GM18870 (cell line): Measurements from ENCODE around the gene SLC24A3.

Experiments used
- ATAC-seq: cut with Tn5 transposase; IDR thresholded peaks from one replicate; pipeline ENCODE4 v1.9.1; 2021; ENCODE audit warnings: moderate library complexity; ENCODE audit not compliant: unreplicated experiment

Gene SLC24A3

DNA sequence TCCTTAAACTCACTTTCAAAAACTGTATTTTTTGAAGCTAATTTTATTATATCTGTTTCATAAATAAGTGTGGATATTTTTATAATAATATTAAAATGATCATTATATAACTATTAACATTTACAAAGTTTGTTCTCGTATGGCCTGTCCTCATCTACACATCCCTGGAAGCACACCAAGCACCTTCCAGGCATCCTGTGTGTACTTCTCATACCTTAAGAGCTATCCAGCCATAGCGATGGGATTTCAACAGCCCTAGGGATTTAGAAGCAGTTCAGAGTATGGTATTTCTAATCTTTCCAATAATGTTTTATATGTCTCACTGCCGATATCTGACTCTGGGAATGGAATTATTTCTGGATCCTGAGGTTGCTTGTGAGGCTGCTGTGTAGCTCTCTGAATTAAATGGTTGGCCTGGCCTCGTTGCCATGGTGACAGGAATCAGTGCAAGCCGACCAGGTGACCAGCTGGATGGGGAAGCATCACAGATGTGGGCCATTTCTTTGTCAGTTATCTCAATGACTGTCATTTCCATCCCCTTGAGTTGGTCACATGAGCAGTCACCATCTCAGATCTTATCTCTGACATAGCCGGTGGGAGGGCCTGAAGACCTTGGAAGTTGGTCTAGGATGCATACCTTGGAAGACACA, 280.4 kb downstream of the SLC24A3 start:
- no peak for ATAC-seq

DNA sequence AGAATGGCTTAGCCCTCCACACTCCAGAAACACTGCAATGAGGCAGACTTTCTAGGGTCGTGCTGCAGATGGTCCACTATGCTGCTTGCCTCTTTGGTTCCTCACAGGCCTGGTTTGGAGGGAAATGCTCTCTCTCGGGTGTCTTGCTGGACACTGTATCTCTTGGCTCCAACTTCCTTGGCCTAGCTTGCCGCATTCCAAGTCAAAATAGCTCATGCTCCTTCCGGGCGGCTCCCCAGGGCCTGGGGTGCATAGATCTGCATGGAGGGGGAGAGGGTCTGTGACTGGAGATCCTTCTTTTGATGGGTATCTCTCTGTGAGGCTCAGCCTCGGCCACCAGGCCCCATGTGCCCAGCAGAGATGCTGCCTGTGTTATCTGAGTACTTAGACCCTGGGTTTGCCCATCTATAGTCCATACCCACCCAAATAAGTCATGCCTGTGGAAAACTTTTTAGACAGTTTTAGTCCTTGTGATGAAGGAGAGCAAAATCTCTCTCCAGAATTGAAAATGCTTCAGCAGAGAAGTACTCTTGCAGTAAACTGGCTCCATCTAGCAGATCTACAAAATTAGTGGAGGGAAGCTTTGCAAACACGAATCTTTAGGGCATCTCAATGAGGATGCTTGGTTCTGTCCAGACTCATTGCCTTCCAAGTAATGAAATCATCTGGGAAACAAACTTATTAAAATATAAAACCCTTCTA, 281.5 kb downstream of the SLC24A3 start:
- no peak for ATAC-seq

DNA sequence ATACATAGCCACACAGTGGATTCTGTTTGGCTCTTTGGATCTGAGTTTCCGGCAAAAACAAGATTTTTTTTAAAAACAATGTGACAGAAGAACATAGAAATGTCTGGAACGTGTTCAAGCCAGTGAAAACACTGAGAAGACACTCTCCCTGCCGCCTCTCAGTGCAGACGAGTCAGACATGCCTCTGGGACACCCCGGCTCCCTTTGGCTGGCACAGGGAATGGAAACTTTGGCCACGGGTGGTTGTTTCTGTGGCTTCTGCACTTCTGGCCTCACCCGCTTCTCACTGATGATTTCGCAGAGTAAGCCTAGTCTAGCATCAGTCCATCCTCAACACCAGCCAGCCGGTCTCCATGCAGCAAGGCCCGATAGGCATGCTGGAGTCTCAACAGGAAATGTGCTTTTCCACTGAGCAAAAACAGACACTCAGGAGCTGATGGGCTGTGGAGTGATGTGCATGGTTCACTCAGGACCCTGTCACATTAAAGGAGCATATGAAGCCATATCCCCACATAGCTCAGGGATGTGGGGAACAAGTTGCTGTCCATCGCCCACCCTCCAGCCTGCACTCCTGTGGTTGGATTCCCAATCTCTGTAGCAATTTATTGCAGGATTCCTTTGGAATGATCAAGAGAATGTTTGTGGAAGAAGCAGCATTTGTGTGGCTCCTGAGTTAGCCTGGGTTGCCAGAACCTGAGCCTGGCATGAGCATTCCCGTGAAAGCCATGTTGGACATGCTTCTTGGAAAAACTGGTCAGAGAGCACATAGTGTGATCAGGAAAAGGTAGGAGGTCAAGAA, 283.7 kb downstream of the SLC24A3 start:
- ATAC-seq: no peak

DNA sequence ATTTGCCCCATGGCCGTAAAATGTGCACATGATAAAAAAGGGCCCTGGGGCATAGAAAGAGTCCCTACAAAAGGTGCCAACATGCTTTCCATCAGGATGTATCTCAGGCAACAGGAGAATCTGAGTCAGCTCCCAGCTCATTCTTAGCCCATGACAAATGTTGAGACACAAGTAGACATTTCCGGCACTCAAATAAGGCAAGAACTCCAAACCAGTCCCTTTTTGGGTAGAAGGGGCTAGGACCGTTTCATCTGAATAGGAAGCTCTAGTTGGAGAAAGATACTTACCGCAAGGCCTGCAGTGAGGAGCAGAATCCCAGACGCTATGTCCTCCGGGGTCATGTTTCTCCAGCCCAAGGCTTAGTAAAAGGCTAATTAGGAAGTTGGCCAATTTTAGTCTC, 284.6 kb downstream of the SLC24A3 start:
- ATAC-seq: no peak

DNA sequence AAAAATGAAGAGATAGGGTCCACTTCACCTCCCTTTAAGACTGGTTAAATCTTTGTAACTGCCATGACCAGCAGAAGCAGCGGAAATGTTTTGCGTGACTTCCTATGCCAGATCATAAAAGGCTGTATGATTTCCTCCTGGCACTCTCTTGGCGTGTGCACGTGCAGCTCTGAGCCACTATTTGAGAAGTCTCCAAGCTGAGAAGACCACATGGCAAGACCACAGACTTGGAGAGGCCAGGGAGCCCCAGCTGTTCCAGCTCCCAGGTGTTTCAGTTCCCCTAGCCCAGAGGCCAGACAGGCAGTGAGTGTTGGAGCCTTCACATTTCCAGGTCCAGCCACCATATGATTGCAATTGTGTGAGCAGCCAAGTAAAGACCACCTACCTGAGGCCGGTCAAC, 286.3 kb downstream of the SLC24A3 start:
- no peak for ATAC-seq

DNA sequence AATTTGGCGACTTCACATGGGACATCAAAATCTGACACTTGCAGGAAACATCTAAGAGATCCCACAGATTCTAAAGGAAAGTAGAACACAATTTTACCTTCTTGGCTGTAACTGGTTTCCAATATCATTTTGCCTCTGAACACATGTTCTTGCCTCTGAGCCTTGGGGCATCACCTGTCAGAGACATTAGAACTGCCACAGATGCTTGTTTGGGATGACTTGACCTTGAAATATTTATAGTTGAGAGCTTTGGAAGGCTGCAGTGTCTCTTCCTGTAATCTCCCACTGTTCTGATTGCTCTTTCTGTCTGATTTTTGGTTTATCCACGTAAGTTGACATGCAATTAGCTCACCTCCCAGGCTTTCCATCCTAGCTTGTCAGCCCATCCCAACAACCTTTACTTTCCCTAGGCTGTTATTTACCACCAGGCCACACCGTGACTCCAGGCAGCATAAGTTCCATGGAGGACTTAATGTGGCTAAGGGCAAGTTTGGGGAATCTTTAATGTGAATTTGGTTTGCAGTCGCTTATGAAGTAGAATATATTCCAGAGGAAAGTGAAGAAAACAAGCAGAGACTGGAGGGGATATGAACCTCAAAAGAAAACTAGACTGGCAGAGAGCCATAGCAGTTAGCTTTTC, 289.2 kb downstream of the SLC24A3 start:
- no peak for ATAC-seq

DNA sequence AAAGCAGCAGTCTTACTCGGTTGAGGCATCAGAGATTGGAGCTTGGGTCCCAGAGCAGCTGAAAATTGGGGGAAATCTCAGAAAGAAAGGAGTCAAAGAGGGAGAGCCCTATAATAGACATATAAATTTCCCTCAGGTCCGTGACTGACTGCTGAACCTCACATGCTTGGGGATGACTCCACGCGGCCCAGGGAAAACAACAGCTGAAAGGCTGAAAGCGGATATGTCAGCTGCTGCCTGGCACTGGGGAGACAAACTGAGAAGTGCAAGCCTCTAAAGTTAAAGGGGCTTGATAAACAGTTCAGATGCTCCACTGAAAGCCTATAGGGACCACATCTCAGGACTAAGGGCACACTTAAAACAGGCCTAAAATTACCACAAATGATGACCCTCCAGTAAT, 289.7 kb downstream of the SLC24A3 start:
- ATAC-seq: no peak

DNA sequence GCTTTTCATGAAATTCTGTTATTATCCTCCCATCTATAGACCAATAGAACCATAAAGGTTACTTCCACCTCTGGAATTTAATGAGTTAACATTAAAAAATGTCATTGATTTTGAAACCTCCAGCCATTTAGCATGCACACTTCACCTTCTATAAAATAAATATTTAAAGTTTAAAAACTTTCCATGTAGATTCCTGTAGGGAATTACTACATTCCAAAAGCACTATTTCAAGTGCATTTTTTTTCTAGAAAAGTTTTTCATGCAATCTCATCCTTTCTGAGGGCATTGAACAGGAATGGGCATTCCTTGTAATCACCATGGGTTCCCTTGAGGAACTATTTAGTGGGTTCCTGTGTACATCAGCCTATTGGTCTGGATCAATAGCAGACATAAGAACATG, 291.8 kb downstream of the SLC24A3 start:
- no peak for ATAC-seq

DNA sequence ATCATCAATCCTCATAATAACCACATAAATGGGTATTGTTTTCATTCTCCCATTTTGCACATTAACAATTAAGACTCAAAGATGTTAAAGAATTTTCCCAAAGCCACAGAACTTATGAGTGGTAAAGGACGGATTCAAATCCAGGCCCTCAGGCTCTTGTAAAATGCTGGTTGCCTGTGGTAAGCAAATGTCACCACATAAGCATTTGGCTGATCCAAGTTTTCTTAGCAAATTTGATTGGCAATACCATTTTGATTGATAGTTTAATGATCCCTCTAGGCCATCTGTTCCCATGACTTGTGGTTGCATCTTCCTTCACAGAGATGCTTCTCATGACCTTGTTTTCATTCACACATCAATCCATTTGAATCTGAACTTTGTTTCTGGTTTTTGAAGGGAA, 293.6 kb downstream of the SLC24A3 start:
- ATAC-seq: no peak

DNA sequence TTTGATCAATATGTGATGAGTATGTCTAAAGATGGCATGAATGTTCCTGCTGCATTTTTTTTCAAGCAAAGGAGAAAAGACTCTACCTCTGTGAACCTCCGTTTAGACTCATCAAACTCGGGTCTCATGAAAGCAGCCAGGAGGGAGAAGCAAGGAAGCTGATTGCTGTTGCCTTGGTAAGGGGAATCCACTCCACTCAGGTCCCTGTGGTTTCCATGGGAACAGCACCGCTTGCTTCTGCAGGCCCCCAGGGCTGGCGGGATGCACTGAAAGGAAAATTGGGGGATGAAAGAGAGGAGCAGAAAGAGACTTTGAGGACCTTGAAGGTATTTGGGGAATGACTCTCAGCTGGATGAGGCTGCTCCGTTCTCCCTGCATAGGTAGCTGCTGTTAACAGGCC, 296.0 kb downstream of the SLC24A3 start:
- no peak for ATAC-seq

DNA sequence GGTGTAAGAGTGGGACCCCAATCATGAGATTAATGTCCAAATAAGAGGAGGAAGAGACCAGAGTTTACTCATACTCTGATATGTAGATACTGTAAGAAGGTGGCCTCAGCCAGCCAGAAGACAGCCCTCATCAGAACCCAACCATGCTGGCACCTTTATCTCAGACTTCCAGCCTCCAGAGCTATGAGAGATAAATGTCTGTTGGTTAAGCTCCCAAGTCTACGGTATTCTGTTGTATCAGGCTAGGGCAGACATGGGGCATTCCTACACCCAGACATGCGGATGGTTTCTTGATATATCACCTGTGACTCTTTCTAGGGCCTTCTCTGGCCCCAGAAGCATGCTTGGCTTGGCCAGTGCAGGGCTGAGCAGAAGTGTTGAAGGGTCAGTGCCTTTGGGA, 298.2 kb downstream of the SLC24A3 start:
- no peak for ATAC-seq

DNA sequence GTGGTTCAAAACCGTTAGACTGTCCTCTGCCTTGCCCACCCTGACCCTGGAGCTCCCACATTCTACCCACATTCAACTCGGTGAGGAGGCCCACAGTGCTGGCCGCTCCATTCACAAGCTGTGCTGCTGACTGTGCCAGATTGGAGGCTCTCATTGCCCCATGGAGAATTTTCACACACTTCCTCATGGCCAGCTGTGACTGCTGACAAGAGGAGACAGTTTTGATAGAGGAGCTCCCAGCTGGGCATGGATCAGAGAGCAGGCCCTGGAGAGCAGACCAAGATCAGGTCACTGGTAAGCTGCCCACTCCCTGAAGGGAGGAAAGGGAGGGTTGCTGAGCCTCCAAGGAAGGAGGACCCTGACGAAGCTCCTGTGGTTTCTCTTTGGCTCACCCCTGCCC, 299.5 kb downstream of the SLC24A3 start:
- no peak for ATAC-seq

DNA sequence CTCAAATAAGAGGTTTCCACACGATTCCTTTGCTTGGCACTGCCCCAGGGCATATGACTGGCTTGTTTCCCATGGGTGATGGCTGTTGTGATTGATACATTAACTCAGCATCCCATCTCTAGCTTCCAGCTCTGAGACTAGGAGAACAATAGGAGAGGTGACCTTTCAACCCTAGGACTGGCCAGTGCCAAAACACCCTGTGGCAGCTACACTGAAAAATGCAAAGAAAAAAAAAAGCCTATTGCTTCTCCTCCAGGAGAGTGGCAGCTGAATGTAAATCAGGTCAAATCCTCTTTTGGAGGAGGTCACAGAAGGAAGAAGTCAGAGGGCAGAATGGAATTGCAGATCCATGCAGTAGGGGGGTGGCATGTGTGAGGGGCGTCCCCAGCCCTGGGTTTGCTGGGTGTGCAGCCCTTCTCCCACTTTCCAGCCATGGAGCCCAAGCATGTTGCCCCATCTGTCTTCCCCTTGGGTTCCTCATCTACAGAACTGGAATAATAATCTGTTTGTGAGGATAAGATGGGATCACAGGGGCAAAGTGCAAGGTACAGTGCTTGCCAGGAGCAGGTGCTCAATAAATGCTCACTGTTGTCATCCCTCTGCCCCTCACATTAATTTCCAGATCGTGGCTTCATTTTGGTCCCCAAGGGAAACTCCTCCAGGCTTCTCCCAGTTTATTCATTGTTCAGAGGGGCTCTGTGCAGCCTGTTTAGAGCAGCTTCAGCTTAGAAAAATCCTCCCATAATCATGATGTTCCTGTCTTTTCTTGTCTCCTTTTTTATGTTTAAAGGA, 300.6 kb downstream of the SLC24A3 start:
- ATAC-seq: no peak

DNA sequence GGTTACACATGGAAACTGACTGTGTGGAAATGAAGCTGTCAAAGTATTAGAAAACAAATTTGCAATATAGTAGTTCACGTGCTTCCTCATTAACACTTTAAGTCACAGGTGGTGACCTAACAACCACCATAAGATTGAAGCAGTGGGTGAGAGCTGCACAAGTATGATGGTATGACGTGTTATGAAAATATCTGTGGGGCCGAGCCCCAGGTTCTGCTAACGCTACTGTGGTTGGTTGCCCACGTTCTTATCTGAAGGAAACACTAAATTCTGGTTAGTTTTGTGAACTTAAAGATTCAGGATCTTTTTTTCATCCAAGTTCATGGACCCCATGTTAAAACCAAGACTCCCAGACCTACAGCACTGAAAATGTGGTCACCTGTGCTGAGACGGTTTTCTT, 302.6 kb downstream of the SLC24A3 start:
- ATAC-seq: no peak

DNA sequence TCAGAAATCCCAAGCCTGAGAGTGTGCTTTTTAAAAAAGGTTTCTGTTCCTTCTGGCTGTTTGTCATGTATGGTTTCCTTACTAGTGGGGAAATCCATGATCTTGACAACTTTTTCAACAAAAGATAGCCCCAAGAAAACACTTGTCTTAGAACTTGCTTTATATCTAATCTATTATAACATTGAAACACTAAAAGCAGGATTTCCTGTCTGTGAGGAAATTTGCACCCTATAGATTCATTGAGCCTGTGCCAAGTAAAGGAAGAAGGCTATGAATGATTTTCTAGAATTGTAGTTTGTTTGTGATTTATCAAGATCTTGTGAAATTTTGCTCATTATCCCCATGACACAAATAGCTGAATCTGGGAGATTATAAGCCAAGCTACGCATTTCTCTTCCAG, 307.0 kb downstream of the SLC24A3 start:
- no peak for ATAC-seq

DNA sequence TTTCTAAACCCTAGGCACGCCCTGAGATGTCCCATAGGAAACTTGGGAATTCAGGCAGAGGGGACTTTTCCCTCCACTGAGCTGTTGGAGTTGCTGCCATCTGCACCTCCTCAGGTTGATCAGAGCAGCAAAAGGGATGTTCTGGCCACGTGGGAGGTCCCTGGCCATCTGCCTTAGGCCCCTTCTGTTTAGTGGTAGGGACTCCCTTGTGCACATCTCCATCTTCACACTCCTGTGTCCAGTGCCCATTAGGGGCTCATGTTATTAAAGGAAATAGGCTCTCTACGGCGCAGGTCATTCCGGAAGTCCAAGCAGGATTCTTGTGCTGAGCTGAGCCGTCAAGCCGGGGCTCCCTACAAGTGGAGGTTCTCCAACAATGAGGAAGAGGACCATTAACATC, 307.8 kb downstream of the SLC24A3 start:
- no peak for ATAC-seq

DNA sequence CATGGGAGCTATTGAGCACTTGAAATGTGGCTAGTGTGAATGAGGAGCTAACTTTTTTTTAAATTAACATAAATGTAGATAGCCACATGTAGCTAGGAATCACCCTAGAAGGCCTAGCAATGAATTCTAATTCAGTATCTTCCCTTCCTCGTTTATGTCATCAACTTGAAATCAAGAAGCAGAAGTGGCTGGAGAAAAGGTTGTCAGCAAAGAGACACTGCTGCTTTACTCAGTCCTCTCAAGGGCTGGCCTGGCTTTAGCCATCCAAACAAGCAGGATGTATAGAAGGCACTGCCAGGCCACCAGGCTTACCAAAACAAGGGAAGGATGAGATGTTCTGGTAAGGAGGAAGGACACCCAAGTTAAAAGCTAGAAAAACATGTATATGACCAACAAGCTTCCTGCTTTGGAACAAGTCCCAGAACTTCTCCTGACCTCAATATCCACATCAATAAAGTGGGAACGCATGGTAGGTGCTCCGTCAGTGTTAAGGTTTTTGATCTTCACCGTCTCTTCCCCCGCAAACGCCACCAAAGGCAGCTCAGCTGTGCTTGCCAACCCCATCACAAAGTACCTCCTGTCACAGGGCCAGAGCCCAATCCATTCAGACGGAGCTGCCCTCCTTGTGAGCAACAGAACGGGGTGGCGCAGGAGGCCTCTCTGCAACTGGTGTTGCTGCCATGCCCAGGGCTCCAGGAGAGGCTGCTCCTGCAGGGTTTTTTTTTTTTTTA, 309.8 kb downstream of the SLC24A3 start:
- no peak for ATAC-seq

DNA sequence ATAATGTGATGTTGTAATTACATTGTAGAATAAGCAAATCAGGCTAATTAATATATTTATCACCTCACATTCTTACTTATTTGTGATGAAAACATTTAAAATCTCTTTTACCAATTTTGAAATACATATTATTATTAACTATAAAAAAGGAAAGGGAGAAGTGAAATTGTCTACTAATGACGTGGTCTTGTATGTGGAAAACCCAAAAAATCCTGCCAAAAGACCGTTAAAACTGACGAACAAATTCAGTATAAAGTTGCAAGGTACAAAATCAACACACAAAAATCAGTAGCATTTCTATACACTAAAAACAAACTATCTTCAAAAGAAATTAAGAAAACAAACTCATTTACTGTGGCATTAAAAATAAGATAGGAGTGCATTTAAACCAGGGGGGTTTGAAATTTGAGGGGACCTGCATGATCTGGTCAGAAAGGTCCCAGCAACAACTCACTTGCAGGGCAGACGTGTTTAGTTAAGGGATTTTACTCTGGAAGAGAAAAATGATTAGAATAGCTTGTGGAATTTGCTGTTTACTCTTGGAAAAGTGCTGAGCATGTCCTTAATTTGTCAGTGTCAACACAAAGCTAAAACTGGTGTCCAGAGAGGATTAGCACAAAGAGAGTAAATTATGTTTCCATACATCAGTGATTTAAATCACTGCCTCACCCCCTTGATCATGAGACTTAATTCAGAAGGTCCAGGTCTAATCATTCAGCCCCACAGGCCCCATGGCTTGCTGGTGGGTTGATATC, 310.6 kb downstream of the SLC24A3 start:
- no peak for ATAC-seq

DNA sequence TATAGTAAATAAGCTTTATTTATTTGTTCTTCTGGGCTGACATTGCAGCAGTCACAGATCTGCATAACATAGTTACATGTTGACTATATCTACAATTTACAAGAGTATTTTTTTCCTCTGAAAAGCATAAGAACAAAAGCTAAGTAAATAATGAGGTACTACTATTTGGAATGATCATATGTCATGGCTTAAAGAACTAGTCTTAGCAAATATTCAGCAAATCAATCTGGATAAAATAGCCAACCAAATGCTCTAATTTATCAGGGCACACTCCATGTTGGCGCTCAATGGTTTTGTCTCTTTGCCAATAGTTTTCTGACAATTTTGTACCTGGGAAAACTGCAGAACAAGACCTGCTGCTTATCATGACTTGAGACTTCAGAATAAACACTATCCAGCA, 312.2 kb downstream of the SLC24A3 start:
- no peak for ATAC-seq
